ENCODE data around the gene AKAP17A. TPM values are rescaled to one million over a fixed set of nuclear protein-coding genes. Genes with fewer than 3 reads are reported as not detected.

Gene AKAP17A
- total RNA-seq, 1 donor from 2014 or later = 84.7 TPM

DNA sequence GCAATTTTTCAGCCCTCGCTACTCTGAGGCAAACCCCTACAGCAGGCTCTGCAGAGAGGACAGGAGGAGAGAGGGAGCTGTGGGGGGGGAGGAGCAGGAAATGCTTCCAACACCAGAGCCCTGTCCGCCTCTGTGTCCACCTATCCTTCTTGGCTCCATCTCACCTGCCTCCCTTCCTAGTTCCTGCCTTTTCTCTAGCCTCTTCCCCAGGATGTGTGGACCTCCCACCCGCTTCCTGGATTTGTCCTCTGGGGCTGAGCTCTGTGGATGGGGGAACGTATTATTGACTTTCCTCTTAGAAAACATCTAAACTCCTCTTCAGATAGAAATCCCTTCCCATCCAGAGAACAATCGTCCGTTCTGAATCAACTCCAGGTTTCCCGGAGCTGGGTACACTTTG is 37.8 kb downstream of the AKAP17A start:
- CTCF ChIA-PET = no interaction called here
- H3K27me3 Mint-ChIP-seq = no peaks in the 10 kb centered on the region
- no peaks in the 10 kb centered on the region for H3K4me1 Mint-ChIP-seq
- intact Hi-C loops (cut with micrococcal nuclease) = no loop called here
- no peaks in the 10 kb centered on the region for H3K36me3 Mint-ChIP-seq (ENCODE audit: low read depth)
- no peak overlapping the region for H3K4me3 Mint-ChIP-seq
- no peak for TF ChIP-seq CTCF (IDR thresholded peaks at IDR 0.05)
- no peak overlapping the region for H3K27ac Mint-ChIP-seq
- no peak for DNase-seq
- H3K9me3 Mint-ChIP-seq = no peaks in the 10 kb centered on the region
- POLR2A ChIA-PET = no interaction called here
- ATAC-seq (ENCODE audit: low read depth) = no peak

DNA sequence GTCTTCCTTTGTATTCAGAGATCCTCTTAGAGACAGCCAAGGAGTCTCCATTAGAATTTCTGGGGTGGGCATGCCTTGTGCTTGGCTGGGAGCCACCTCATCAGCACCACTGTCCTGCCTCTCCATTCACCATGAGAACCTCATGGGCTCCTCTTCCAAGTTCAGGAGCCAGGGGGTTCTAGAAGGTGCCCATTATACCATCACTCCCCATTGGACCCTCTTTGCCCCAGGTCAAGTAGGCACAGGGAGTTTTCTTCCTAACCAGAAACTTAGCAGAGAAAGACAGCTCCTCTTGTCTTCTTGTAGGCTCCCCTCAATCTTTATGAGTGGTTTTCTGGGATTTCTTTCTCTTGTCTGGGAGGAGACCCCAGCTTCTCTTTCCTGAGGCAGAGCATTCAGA is 54.6 kb downstream of the AKAP17A start:
- ChIA-PET POLR2A (no interaction called here), CTCF (no interaction called here)
- Mint-ChIP-seq H3K4me3 (no peak overlapping the region), H3K36me3 (ENCODE audit: low read depth) (no peaks in the 10 kb centered on the region), H3K27me3 (peaks cover 12% of the 10 kb centered on the region), H3K4me1 (peaks cover 3% of the 10 kb centered on the region), H3K27ac (no peak overlapping the region), H3K9me3 (peaks cover 3% of the 10 kb centered on the region)
- no peak for TF ChIP-seq CTCF (IDR thresholded peaks at IDR 0.05)
- ATAC-seq (ENCODE audit: low read depth) (no peak), DNase-seq (no peak)
- intact Hi-C loops (cut with micrococcal nuclease) = loop anchor here (5.0 kb wide), 1 partner anchor 1166 kb away; no protein-coding TSS in a partner anchor

DNA sequence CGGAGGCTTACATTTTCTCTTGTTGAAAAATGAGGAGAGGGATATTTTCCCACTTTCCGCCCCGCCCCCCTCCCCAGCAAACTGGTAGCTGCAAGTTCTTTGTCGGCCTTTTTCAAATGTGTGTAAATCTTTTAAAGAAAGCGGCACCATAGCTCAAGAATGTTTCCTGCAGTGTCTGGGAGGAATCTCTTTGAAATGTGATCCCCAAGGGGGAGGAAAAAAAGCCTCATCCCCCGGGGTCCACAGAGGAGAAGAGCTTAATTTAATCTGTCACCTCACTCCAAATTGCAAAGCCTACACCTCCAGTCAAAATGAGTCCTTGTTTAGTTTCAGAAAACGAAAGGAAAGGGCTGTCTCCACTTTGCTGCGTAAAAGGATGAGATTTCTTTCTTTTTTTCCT is 58.2 kb downstream of the AKAP17A start:
- ChIA-PET CTCF (no interaction called here), POLR2A (no interaction called here)
- Mint-ChIP-seq H3K36me3 (ENCODE audit: low read depth) (no peaks in the 10 kb centered on the region), H3K9me3 (peaks cover 3% of the 10 kb centered on the region), H3K27ac (no peak overlapping the region), H3K4me3 (no peak overlapping the region), H3K4me1 (peaks cover 8% of the 10 kb centered on the region), H3K27me3 (peaks cover 9% of the 10 kb centered on the region)
- DNase-seq = no peak
- intact Hi-C loops (cut with micrococcal nuclease) = loop anchor here (5.0 to 10.0 kb wide), 3 partner anchors 405 to 1163 kb away; no protein-coding TSS in a partner anchor
- TF ChIP-seq CTCF (IDR thresholded peaks at IDR 0.05) = no peak
- ATAC-seq (ENCODE audit: low read depth) = no peak

Other genes starting within 250 kb of the AKAP17A start
- gene SLC25A6, start 199.5 kb upstream of the AKAP17A start, total RNA-seq = 436 and 472 TPM in 2 replicates
- gene ASMTL, start 138.7 kb upstream of the AKAP17A start, total RNA-seq = 49.2 and 52.1 TPM in 2 replicates
- 315 and 332 TPM in 2 replicates for gene P2RY8, start 54.4 kb upstream of the AKAP17A start, total RNA-seq
- 0.44 and 0.69 TPM in 2 replicates for gene ASMT, start 23.5 kb downstream of the AKAP17A start, total RNA-seq